Loucy (cell line): ENCODE results near the gene GRIN2A.

Source experiments
- CTCF ChIP-seq: fragments of 200-600 bp; sonication (generic); conservative IDR thresholded peaks from 2 replicates; pipeline ENCODE4 v1.5.1; 2014; ENCODE audit warnings: mild to moderate bottlenecking, antibody characterized with exemption, low read length
- EZH2phosphoT487 ChIP-seq: fragments of 200-600 bp; IDR thresholded peaks from 2 replicates; pipeline ENCODE4 v1.6.1; 2018; ENCODE audit warnings: antibody characterized with exemption, mild to moderate bottlenecking, moderate library complexity, borderline replicate concordance

GRCh38 chr16:10067406-10067805 is 114.8 kb downstream of the GRIN2A start:
- TF ChIP-seq CTCF: no peak
- TF ChIP-seq EZH2phosphoT487: no peak
